NCI-H2196 (cell line): ENCODE results near the gene SDF4.

Experiments
- DNase-seq: peaks from one replicate; lab custom pipeline; 2025; ENCODE audit not compliant: unreplicated experiment; lab: John Stamatoyannopoulos, UW

Gene SDF4

DNA sequence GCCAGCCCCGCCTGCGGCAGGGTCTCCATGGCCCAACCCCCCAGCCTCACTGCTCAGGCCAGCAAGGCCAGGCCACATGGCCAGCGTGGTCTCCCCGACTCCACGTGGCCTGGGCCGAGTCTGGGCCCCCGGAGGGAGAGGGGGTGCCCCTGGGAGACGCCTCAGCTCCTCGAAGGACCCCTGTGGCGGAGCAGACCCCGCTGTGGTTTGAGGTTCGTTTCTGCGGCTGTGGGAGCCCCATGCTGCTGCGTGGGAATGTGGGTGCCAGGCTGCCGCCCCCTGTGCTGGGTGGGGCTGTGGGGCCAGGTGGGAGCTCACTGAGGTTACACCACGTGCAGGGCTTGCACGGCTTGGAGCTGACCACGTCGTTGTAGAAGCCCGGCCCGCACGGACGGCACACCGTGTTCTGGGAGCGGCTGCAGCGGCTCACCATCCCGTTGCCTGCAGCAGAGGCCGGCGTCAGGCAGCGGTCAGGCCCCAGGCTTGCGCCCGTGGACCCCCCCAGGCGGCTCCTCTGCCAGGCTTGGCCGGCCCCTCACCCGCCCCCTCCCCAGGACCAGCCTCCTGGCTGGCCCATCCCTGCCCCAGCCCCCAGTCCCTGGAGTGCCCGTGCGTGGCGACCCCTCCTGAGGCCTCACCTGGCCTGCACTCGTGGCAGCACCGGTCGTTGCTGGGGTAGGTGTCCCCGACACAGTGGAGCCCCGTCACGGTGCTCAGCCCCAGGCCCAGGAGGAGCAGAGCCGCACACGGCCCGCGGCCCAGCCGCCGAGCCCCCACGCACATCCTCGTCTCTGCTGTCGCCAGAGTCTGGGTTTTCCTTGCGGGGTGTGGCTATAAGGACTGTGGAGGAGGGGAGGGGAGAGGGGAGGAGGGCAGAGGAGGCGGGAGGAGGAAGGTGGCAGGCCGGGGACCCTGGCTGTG lies 18.2 kb downstream of the SDF4 start, which contains the start of gene TNFRSF4:
TNFRSF4 (minus strand) TSS at position 809 of the 921 bp plus-strand sequence; CDS start at position 783, 26 bp downstream.
- no peak for DNase-seq

DNA sequence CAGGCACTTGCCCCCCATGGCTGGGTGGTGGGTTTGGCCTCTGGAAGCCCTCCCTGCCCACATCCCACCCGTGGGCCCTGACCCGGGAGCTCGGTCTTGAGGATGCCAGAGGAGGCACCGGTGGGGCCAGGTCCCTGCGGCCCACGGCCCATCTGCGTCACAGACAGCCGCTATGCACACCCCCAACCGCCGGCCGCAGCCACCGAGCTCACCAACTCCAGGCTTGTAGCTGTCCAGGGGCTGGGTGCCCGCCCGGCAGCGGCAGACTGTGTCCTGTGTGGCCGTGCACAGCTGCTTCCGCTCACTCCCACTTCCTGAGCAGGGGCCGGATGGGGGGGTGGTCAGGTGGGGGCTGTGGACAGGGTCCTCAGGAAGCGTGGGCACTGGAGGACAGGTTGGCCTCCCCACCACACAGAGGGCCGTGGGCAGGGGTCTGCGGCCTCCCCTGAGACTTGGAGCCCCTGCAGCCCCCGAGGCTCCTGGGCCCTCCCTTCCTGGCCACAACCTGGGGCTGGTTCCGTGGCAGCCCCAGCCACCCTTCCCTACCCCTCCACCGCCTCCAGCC lies 18.9 kb downstream of the SDF4 start:
- no peak for DNase-seq

DNA sequence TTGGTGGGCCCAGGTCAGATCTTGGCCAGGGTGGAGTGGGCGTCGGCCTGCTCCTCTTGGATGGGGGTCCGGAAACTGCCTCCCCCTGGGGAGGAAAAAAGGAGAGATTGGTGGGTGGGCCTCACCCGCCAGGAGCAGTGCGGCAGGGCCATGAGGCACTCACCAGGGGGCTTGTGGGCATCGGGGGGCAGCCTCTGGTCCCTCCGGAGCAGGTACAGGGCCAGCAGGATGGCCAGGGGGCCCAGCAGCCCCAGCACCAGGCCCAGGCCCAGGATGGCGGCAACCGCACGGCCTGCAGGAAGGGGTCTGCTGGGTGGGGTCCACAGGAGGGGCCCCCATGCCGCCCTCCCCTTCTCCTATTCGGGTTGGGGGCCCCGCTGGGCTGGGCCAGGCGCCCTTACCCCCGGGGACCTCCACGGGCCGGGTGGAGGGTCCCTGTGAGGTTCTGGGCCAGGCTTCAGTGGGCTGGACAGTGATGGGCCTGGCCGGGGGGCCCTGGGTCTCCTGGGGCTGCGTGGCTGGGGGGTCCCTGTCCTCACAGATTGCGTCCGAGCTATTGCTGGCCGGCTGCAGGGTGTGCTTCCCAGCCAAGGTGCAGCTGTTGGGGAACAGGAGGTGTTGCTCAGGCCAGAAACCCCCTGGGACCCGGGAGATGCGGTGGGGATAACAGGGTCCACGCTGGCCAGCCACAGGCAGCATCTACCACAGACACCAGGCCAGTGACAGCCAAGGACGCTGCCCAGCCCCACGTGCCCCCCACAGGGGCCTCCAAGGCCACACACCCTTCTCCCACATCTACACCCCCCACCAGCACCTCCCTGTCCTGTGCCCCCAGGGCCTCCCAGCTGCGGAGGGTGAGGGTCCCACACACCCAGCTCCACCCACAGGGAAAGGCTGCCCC lies 20.0 kb downstream of the SDF4 start:
- no peak for DNase-seq

DNA sequence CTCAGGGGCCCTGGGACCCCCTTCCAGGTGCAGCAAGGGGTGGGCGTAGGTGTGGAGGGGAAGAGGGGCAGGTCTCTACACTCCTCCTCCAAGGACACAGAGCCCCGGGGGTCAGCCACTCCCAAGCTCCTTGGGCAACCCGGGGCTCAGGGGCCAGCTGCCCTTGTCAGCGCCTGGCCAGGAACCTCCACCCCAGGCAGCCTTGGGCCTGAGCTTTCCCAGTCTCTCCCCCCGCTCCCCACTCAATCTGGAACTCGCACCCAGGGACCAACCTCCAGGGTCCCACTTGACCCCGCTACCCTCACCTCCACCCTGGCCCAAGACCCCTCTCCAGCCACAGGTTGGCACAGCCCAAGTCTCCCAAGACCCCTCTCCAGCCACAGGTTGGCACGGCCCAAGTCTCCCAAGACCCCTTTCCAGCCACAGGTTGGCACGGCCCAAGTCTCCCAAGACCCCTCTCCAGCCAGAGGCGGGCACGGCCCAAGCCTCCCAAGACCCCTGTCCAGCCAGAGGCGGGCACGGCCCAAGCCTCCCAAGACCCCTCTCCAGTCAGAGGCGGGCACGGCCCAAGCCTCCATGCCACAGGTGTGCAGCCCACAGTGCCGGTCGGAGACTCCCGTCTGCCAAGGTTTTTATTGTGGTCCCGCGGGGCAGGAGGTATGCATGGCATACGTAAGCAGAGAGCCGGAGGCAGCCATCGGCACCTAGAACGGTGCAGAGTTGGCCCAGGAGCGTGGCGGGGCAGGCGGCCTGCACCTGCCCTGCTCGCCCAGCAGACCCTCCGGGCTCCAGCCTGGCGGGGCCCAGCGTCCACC lies 20.9 kb downstream of the SDF4 start:
- DNase-seq, result no peak

DNA sequence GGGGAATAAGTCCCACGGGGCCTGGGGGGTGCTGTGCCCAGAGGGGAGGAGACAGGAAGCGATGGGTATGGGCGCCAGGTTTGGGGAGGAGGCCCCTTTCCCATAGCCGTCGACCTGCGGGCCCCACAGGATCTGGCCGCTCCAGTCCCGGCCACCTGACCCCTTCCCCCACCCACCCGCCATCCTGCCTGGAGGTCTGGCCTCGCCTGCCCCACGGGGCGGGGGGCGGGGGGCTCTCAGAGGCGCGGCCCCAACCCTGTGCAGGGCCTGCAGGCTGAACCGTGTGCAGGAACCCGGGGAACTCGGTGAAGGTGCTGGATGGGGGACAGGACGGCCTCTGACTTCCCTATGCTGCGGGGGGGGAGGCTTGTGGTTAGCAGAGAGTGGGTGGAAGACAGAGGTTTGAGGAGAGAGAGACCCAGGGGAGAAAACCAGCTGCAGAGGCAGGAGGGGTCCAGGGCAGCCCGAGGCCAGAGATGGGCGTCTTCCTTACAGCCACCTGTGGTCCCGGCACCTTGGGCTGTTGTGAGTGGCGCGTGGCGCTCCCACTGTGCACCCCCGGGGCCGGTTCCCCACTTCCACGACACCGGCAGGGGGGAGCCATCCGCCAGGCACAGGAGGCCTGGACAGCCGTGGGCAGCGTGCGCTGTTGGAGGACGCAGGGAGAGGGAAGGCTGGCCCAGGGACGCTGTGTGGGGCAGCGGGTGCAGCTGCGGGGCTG lies 22.9 kb downstream of the SDF4 start:
- no peak for DNase-seq

DNA sequence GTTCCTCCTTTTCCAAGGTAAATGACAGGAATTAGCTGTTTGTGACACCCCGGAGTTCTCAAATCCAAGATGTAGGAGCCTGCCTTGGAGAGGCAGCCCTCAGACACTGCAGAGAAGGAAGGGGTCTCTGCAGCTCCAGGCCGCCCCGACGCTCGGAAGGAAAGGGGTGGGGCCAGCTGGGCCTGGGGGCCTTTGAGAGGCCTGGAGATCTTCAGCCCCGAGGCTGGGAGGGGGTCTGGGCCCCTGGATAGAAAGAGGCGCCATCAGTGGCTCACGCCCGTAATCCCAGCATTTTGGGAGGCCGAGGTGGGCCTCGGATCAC lies 24.3 kb downstream of the SDF4 start:
- no peak for DNase-seq

DNA sequence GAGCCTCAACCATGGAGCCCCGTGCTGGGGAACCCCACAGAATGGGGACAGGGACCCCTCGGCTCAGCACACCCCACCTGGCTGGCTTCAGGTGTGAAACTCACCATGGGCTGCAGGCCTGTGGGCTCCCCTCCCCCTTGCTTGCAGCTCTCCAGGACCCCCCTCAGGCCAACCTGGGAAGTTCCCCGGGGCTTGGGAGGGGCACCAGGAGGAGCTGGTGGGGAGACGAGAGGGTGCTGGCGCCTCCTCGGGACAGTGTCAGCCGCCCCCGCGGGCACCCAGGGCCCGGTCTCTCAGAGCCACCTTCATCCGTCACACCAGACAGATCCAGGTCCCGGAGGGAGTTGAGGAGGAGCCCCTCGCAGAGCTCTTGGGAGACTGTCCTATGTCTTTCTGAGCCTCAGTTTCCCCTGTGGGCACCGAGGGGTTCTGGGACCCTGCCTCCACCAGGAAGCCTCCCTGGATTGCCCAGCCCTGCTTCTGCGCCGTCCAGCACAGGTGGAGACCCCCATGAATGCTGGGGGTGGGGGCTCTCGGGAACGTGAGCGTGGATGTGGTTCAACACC lies 24.8 kb downstream of the SDF4 start:
- DNase-seq, result no peak

DNA sequence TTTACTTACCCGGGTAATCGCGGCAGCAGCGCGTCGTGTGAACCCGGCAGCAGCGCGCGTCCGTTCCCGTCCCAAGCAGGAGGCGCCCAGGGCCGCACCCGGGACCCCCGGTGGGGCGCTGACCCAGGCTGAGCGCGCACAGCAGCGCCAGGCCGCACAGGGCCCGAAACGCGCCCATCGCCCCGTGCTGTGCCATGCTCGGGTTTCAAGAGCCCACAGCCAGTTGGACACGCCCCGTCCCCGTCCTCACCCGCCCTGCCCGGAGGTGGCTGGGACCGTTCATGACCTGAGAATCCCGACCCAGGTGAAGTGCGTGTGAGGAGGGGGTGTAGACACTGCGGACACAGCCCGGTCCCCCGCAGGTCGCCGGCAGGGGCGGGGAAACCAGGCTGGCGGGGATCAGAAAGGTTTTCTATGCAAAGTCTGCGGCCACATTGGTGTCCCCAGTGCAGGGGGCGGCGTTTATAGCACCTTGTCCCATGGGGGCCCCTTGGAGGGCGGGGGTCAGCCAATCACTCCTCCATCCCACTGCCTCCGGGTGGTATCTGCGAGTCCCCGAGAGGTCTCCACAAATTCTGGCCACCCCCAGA lies 25.3 kb downstream of the SDF4 start, which contains the start of gene TNFRSF18:
TNFRSF18 (minus strand) TSS at position 217 of the 590 bp plus-strand sequence; CDS start at position 196, 21 bp downstream.
- DNase-seq, result no peak

DNA sequence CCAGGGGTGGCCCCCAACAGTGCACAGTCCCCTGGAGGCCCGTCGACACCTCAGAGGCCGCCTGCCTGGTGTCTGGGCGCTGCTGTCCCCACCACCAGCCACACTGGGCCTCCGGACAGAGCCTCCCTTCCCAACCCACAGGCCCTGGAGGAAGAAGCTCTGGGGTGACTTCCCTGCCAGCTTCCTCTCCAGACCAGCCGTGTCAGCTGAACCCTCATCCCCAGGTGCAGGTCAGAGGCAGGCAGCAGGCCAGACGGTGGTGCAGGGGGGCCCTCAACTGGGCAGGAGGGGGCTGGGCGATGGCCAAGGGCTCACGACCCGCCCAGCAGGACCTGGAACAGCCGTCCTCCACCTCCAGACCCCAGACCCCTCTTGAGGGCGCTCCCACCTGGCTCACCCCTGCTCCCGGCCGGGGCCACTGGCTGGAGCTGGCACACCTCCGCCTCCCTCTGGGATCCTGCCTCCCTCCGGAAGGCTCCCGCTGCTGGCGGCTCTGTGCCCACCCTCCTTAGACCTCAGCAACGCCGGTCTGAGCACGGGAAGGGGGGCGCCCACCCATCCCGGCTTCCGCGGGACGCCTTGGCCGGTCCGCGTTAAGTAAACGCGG lies 25.9 kb downstream of the SDF4 start:
- no peak for DNase-seq

DNA sequence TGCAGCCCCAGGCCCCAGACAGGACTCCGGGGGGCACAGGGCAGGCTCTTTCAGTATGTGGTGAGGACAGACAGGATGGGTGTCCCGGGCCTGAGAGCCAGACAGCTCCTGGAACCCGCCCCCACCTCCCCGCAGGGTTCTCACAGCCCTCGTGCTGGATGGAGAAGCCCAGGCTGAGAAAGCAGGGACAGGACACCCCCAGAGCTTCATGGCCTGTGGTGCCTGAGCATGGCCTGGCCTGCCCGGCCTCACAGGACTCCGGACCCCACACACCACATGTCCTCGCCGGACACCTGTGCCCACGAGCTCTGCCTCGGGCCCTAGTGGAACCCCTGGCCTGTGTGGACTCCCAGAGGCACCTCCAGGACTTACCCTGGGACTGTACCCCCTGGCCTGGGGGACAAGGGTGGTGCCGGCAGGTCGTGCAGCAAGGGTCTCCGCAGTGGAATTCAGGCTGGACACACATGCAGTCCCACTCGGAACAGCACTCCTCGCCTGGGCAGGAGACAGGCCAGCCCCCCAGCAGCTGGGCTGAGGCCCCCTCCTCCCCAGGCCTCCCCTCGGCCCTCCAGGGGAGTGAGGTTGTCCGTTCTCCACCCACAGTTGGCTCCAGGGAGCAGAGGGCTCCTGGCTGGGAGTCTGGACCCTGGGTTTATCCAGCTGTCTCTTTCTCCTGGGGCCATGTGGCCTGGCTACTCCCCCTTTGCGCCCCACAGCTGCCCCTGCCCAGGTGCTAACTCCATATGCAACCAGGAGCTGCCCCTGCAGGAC lies 26.6 kb downstream of the SDF4 start:
- DNase-seq, result no peak

DNA sequence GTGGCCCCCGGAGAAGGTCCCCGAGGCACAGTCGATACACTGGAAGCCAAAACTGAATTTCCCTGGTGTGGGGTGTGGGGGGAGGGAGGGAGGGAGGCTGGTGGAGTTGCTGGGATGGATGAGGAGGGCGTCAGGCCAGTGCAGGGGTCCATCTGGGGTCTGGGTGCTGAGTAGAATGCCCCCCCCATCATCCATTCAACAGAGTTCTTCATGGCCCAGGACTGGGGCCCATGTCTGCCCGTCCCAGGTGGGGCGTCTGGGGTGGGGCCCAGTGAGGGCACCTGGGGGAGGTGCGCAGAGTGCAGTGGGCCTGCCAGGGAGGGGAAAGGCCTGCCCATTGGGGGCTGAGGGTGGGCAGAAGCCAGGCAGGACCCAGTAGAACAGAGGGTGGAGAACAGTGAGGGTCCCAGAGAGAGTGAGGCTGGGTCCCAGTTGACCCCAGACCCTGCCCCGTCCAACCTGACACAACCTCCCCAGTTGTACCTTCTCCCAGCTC lies 27.3 kb downstream of the SDF4 start:
- DNase-seq, result no peak

DNA sequence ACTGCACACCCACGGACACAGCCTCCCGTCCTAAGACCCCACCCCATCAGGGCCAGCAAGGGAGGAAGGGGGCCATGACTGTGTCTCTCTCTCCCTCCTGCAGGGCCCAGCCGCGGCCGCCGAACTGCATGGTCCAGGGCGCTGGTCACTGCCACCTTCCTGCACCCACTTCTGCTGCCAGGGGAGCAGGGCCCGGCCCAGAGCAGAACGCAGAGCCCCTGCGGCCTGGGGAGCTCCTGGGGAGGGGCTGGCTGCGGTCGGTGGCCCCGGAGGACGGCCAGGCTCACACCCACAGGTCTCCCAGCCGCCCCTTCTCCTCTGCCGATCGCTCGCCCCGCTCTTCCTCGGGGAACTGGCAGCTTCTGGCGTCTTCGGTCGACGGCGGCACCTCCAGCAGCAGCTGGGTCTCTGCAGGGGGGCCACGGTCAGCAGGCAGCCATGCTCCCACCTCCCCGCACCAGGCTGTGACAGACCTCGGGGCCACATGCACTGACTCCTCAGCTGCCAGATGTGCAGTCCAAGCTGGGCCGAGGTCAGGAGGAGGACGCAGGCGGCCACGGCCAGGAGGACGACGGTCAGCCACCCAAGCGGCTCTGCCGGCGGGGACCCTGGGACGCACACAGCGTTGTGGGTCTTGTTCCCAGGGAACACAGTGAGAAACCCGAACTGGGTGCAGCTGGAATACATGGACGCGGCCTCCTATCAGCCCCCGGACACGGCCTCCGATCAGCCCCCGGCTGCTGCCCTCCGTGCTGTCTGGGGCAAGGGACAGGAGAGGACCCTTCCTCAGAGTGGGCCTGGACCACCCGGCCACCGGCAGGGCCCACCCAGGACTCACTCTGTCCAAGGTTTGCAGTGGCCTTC lies 28.0 kb downstream of the SDF4 start:
- no peak for DNase-seq

DNA sequence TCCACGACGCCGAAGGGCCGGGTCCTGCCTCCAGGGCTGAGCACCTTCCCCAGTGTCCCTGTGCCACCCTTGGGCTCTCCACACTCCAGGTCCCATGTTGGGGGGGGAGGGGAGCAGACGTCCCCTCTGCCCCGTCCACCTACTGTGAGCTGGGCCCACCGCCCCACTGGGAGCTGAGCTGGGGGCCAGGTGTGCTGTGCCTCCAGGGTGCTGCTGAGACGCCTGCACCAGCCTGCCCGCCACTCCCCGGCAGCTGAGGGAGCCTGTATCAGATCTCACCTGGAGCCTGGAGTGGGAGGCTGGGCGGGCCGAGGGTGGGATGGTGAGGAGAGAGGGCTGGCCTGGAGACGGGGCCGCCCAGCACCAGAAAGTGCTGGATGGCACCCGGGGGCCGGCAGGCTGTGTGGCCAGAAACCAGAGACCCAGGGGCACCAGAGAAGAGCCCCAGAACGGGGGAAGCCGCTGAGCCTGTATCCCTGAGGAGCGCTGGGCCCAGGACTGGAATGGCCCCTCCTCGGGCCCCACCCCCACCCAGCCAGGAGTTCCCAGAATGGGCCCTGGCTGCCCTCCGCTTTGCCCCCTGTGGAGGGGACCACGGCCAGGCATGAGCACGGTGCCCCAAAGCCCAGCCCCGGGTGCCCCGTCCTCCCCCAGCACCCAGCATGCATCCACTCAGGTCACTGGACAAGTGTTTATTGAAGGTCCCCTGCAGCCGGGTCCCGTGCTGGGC lies 28.8 kb downstream of the SDF4 start:
- no peak for DNase-seq

DNA sequence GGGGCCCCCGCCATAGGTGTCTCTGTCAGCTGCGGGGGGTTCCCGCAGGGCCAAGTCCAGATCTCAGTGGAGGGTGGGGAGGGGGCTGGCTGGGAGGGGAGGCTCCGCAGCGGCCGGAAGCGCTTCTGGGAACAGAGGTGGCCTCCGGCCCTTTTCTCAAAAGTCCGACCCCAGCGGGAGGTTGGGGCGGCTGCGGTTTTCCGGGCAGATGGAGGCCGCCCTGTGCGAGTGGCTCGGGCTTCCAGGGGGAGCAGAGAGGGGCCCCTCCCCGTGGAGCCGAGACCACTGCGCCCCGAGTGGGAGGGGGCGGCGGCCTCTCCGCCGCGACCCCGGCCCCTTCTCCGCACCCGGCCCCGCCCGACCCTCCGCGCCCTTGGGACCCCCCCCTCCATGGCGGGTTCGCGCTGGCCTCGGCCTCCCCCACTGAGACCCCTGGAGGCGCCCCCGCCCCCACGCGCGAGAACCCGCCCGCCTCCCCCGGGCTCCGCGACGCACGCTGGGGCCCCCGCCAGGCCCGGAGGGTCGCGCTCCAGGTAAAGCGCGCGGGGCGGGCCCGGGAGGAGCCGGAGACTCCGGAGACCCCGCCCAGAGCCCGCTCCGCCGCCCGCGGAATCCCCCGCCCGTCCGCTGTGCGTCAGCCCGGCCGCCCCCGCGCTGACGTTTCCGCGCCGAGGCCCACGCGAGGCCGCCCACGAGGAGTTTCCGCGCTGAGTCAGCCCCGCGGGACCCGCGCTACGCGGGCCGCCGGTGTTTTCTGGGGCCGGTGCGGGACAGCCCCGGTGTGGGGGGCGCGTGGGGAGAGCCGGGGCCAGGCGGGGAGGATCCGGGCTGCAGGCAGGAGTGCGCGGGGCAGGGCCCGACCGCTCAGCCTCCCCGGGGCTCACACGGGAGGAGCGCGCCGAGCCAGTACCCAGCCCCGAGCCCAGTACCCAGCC lies 30.7 kb downstream of the SDF4 start:
- DNase-seq, result no peak
